Small intestine (tissue), 7 donors: ENCODE measurements around the gene ASB2. TPM values are rescaled to one million over a fixed set of nuclear protein-coding genes. Genes with fewer than 3 reads are reported as not detected.

Experiments
- DNase-seq, 2 donors: peaks; one replicate each; pipeline versions ENCODE4 v3.0.0 to v3.0.0-alpha.2; 2013
- FAIRE-seq: peaks from 2 replicates; lab custom pipeline; 2012; peaks lifted over from hg19 to GRCh38; lab: Jason Lieb, UNC
- H3K27ac ChIP-seq, 3 donors: one replicate each; pipeline ENCODE4 v1.5.1; 2013; ENCODE audit warnings: low read length in 2 of 3, mild to moderate bottlenecking in 2 of 3, control low read depth in 1 of 3, inconsistent platforms in 1 of 3, low read depth in 1 of 3, moderate library complexity in 1 of 3
- H3K27me3 ChIP-seq, 3 donors: one replicate each; pipeline ENCODE4 v1.6.1; 2013; ENCODE audit warnings: low read length in 3 of 3, inconsistent platforms in 1 of 3; ENCODE audit not compliant: control insufficient read depth in 3 of 3, insufficient read depth in 3 of 3
- H3K36me3 ChIP-seq, 3 donors: one replicate each; pipeline ENCODE4 v1.6.1; 2013; ENCODE audit warnings: low read length in 3 of 3, inconsistent platforms in 1 of 3, low read depth in 1 of 3, mild to moderate bottlenecking in 1 of 3, moderate library complexity in 1 of 3; ENCODE audit not compliant: control insufficient read depth in 3 of 3, insufficient read depth in 2 of 3
- H3K4me1 ChIP-seq, 3 donors: one replicate each; pipeline ENCODE4 v1.6.1; 2013; ENCODE audit warnings: low read length in 2 of 3, inconsistent platforms in 1 of 3, low read depth in 1 of 3, mild to moderate bottlenecking in 1 of 3, moderate library complexity in 1 of 3; ENCODE audit not compliant: control insufficient read depth in 3 of 3, insufficient read depth in 2 of 3
- H3K4me3 ChIP-seq, 3 donors: one replicate each; pipeline ENCODE4 v1.5.1; 2013; ENCODE audit warnings: low read length in 3 of 3, control low read depth in 1 of 3, inconsistent platforms in 1 of 3, low read depth in 1 of 3, mild to moderate bottlenecking in 1 of 3, moderate library complexity in 1 of 3
- H3K9me3 ChIP-seq, 2 donors: one replicate each; pipeline ENCODE4 v1.6.1; 2013; ENCODE audit warnings: low read depth in 1 of 2, low read length in 1 of 2; ENCODE audit not compliant: control insufficient read depth in 2 of 2, insufficient read depth in 1 of 2
- WGBS, 3 donors: extraction: QIAGEN DNeasy Blood & Tissue Kit; methylation state at CpG; one replicate each; pipeline ENCODE4 v1.1.7; 2013; 5-methylcytosine and 5-hydroxymethylcytosine counted together
- polyA plus RNA-seq, 4 donors: library from polyadenylated mRNA; stranded (reverse) in 3 of 4; unstranded in 1 of 4; fragments of 200-250 nt in 3 of 4; fragments of 120-200 nt in 1 of 4; gene quantifications; one replicate each; pipeline versions ENCODE4 v1.2.1 to v1.2.3, GENCODE V29; 2013
- donor health status: healthy with polysubstance abuse.
- donor health status: control.
- donor health status: control.
- donor health status: Bipolar disorder and iron deficiency.
- donor health status: healthy.

ASB2 gene
- polyA plus RNA-seq, 4 donors: 1.3 to 5.6 (median 4.2) TPM

DNA sequence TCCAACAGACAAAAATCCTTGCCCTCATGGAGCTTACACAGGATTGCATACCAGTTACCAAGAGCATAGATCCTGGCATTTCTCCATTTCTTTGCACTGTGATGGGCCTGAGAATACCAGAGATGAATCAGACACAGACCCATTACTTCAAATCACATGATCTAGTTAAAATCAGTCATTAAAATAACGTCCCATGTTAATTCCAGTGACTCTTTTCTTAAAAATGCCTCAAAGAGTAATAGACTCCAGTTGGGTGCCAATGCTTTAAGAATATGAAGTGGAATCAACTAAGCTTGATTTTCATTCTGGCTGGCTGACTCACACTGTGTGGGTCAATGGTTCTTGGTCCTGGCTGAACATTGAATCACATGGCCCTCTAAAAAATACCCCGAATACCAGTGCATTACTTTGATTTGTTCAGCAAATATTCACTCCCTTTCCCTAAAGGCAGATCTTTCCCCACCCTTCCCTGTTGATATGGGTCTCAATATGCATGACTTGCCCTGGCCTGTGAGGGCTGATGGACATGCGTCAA is 11.0 kb downstream of the ASB2 start:
- Histone ChIP-seq H3K36me3 (no peaks in the 10 kb centered on the region), H3K27me3 (no peaks in the 10 kb centered on the region), H3K9me3 (no peaks in the 10 kb centered on the region), H3K4me1 (peaks cover 0 to 7% (median 2%) of the 10 kb centered on the region in 3 donors), H3K4me3 (no peak overlapping the region), H3K27ac (peak overlapping the region in 1 of 3 donors; percentile 57)
- FAIRE-seq (no peak), DNase-seq (no peak)
- WGBS, 3 donors: 79 to 87% (median 81%) methylated on average over 3 of the region's 3 CpGs

DNA sequence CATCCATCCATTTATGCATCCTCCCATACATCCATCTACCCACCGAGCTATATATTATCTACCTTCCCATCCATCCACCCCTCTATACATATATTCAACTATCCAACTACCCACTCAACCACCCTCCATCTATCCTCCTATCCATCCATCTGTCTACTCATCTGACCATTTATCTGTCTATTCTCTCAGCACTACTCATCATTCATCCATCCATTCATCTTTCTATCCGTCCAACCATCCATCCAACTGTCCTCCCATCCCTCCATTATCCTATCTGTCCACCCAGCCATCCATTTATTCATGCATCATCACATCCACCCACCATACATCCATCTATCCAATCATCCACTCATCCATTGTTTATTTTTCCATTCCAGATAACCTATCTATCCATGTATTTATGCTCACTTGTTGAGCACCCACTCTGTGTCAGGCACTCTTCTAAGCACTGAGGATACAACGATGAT is 11.5 kb downstream of the ASB2 start:
- Histone ChIP-seq H3K36me3 (no peaks in the 10 kb centered on the region), H3K4me1 (peaks cover 0 to 7% (median 7%) of the 10 kb centered on the region in 3 donors), H3K27me3 (no peaks in the 10 kb centered on the region), H3K9me3 (no peaks in the 10 kb centered on the region), H3K27ac (peak overlapping the region in 2 of 3 donors; percentile 14 to 16), H3K4me3 (no peak overlapping the region)
- WGBS, 3 donors: 92 to 95% (median 93%) methylated on average over 3 of the region's 3 CpGs
- FAIRE-seq: no peak
- DNase-seq: no peak

DNA sequence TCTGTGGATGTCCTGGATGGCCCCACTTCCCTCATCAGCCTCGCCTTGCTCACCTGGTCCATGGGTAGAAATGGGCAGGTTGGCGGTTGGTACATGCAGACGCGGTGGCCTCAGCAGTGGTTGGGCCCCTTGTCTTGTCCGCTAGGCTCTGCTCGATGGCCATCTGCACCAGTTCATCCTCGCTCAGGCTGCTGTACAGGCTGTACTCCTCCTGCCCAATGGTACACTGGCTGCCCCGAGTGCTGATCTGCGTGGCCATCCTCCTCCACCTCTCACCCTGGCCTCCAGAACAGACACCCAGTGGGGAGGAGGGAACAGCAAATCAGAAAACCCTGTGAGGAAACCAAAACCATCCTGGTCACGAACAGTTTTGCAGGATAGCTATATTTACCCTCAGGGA is 12.1 kb downstream of the ASB2 start:
- DNase-seq (no peak), FAIRE-seq (no peak)
- H3K27ac ChIP-seq: peak overlapping the region in 2 of 3 donors; percentile 16 to 88

DNA sequence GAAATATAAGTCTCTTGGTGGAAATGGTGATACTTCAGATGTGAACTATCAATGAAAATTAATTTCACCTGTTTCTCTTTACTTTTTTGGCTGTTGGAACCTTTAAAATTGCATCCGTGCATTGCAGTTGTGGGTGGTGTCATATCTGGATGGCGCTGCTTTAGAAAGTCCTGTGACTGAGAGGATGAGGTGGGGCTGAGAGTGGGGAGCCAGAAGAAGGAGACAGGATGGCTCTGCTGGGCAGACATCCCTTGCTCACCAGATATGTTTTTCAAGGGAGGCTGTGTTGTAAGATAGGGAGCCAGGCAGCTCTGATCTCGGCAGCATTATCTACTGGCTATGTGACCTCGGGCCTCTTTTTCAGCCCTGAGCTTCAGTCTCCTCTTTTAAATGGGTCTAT is 12.7 kb downstream of the ASB2 start:
- Histone ChIP-seq H3K9me3 (no peaks in the 10 kb centered on the region), H3K27ac (peak overlapping the region in 2 of 3 donors; percentile 16 to 88), H3K27me3 (no peaks in the 10 kb centered on the region), H3K4me3 (no peak overlapping the region), H3K4me1 (peaks cover 0 to 19% (median 6%) of the 10 kb centered on the region in 3 donors), H3K36me3 (no peaks in the 10 kb centered on the region)
- FAIRE-seq (no peak), DNase-seq (no peak)
- 63 to 75% (median 71%) methylated on average over 4 of the region's 4 CpGs for WGBS, 3 donors

More for the DNA sequence above, 12.1 kb downstream of the ASB2 start:
- Histone ChIP-seq H3K36me3 (no peaks in the 10 kb centered on the region), H3K9me3 (no peaks in the 10 kb centered on the region), H3K4me1 (peaks cover 0 to 13% (median 6%) of the 10 kb centered on the region in 3 donors), H3K4me3 (no peak overlapping the region), H3K27me3 (no peaks in the 10 kb centered on the region)
- 91 to 93% (median 91%) methylated on average over 10 of the region's 10 CpGs for WGBS, 3 donors

DNA sequence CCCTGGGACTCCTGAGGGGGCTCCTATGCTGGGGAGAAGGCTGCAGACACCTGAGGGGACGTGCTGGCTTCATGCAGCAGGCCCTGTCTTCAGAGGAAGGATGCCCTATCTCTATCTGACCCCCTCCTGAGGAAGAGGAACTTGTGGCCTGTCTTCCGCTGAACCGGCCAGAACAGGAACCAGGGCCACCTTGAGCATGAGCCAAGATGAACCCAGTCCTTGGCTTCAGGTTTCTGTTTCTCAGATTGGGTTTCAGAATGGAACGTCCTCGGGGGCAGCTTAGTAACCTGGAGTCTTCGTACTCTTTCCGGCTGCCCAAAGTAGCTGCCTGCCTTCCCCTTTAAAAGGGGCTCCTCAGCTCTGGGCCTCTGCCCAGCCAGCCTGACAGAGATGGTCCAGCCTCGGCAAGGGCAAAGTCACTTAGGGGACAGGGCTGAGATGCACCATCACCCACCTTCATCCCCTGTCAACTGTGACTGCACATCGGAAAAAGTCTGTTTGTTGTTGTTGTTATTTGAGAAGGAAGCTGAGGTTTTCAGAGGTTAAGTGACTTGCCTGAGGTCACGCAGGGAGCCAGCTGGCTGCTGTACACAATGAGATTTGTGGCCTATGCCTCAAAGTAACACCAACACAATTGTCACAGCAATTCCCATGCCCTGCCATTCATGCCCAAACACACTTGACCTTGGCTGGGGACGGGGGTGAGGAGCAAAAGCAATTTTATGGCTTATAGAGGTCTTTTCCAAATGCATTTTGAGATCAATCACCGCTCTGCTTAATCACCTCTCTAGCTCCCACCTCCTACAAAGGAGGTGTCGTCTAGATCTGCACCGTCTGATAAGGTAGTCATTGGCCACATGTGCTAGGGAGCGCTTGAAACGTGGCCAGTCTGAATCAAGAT is 13.4 kb downstream of the ASB2 start:
- peaks cover 0 to 26% (median 6%) of the 10 kb centered on the region in 3 donors for H3K4me1 ChIP-seq
- H3K27me3 ChIP-seq: no peaks in the 10 kb centered on the region
- DNase-seq (peak in 1 of 2 donors; percentile 44), FAIRE-seq (no peak)
- no peaks in the 10 kb centered on the region for H3K9me3 ChIP-seq
- no peaks in the 10 kb centered on the region for H3K36me3 ChIP-seq
- WGBS, 3 donors: 48 to 65% (median 56%) methylated on average over 16 of the region's 16 CpGs
- H3K27ac ChIP-seq: peak overlapping the region; percentile 36 to 88 (median 68)
- H3K4me3 ChIP-seq: no peak overlapping the region

DNA sequence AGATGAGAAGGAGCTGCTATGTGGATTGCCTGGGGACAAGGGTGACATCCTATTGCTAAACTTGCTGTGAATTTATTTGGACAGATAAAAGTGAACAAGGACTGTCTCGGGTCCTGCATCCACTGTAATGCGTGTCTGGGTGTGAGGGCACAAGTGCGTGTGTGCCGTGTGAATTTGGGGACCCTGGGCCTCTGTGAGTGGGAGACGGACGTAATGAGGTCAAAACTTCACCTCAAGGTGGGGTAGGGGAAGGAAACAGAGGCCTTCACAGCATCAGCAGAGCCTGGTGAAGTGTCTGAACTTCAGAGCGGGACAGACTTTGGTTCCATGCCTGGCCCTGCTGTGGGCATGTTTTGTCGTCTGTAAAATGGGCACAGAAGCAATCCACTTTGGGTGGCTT is 14.8 kb downstream of the ASB2 start:
- Histone ChIP-seq H3K36me3 (no peaks in the 10 kb centered on the region), H3K27me3 (no peaks in the 10 kb centered on the region), H3K9me3 (no peaks in the 10 kb centered on the region), H3K27ac (peak overlapping the region in 2 of 3 donors; percentile 16 to 74), H3K4me3 (no peak overlapping the region), H3K4me1 (peaks cover 0 to 38% (median 6%) of the 10 kb centered on the region in 3 donors)
- DNase-seq (no peak), FAIRE-seq (no peak)
- 73 to 91% (median 80%) methylated on average over 8 of the region's 8 CpGs for WGBS, 3 donors

DNA sequence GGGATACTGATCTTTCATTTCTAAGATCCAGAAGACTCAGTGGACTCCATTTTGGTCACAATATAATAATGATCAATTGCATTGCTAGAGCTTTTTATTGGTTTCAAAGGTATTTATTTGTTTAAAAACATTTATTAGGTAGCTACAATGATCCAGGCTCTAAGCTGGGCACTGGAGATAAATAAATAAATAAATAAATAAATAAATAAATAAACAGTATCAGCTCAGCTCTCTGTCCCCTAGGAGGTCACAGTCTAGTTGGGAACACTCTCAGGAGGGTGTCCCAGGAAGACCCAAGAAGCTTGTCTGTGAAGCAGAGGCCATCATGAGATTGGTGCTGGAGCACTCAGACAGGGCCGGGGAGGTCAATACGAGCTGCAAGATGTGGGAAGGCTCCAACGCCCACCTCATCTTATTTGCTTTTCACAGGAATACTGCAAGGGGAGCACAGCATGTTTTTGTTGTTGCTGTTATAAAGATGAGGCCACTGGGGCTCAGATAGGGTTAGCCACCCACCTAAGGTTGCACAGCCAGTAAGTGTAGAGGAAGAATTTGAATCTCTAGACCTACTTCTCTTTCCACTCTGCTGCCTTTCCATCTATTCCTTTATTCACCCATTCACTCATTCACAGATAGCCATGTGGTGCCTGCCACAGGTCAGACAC is 15.5 kb downstream of the ASB2 start:
- Histone ChIP-seq H3K4me1 (peaks cover 0 to 45% (median 6%) of the 10 kb centered on the region in 3 donors), H3K36me3 (no peaks in the 10 kb centered on the region), H3K27ac (peak overlapping the region in 2 of 3 donors; percentile 16 to 74), H3K4me3 (no peak overlapping the region), H3K9me3 (no peaks in the 10 kb centered on the region), H3K27me3 (no peaks in the 10 kb centered on the region)
- FAIRE-seq (no peak), DNase-seq (no peak)
- WGBS, 3 donors: 85 to 90% (median 89%) methylated on average over 3 of the region's 3 CpGs

DNA sequence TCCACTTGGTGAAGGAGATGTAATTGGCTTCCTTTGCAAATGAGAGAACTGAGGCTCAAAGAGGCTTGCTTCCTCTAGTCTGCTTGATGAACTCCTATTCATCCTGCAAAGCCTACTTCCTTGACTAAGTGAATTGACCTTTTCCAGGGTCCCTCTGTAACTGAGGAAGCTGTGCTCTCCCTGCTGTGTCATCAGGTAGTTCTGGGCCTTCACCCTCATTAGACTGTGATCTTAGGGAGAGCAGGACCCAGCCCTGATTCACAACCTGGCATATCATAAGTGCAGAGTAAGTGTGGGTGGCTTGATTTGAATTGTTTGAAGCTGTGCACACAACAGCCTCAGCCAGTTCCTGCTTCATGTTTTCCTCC is 16.3 kb downstream of the ASB2 start:
- Histone ChIP-seq H3K27ac (peak overlapping the region; percentile 63 to 89 (median 80)), H3K27me3 (no peaks in the 10 kb centered on the region), H3K36me3 (no peaks in the 10 kb centered on the region), H3K9me3 (no peaks in the 10 kb centered on the region), H3K4me3 (no peak overlapping the region), H3K4me1 (peaks cover 0 to 54% (median 6%) of the 10 kb centered on the region in 3 donors)
- DNase-seq: peak in 1 of 2 donors; percentile 52
- no peak for FAIRE-seq
